Panc1 (cell line): ENCODE results near the gene ASCL3. TPM values are rescaled to one million over a fixed set of nuclear protein-coding genes. Genes with fewer than 3 reads are reported as not detected.

Source experiments
- ATAC-seq: fragments of 200-7000 bp; cut with Tn5 transposase; 2 replicates; pipeline ENCODE4 v1.9.1; 2020; ENCODE audit warnings: mild to moderate bottlenecking, moderate library complexity
- BruUV-seq: library from RNA; stranded (reverse); fragments of 400-500 nt; replicated peaks from 2 replicates; lab custom pipeline; 2021; lab: Mats Ljungman, UMichigan
- CTCF ChIA-PET: fragments of 300-600 bp; sonication (Branson Sonifier 250); formaldehyde crosslinking; loops from one replicate; lab custom pipeline; 2022; ENCODE audit warnings: antibody characterized with exemption; lab: Charles Lee
- POLR2A ChIA-PET: fragments of 300-600 bp; sonication (Branson Sonifier 250); formaldehyde crosslinking; loops from one replicate; lab custom pipeline; 2022; ENCODE audit warnings: antibody characterized with exemption; lab: Charles Lee
- DNase-seq: peaks from one replicate; pipeline ENCODE4 v3.0.0-alpha.2; 2010; ENCODE audit warnings: low read depth, low spot score
- H3K27ac ChIP-seq: 2 replicates; pipeline ENCODE4 v1.5.1; 2011; ENCODE audit warnings: mild to moderate bottlenecking, low read length, inconsistent platforms
- H3K27me3 ChIP-seq: fragments of 200-500 bp; sonication (Bioruptor generic); 2 replicates; pipeline ENCODE4 v1.6.0; 2014; ENCODE audit warnings: low read length, inconsistent platforms; ENCODE audit not compliant: control insufficient read depth, insufficient read depth
- H3K36me3 ChIP-seq: fragments of 200-500 bp; sonication (Bioruptor generic); 2 replicates; pipeline ENCODE4 v1.5.1; 2014; ENCODE audit warnings: inconsistent platforms, mild to moderate bottlenecking, low read length, moderate library complexity; ENCODE audit not compliant: control insufficient read depth, insufficient read depth
- H3K4me1 ChIP-seq: 2 replicates; pipeline ENCODE4 v1.5.1; 2011; ENCODE audit warnings: inconsistent platforms, mild to moderate bottlenecking, low read length, moderate library complexity; ENCODE audit not compliant: control insufficient read depth, insufficient read depth
- H3K4me3 ChIP-seq, 2 experiments: 2 replicates each; pipeline ENCODE4 v1.5.1; 2011 to 2012; ENCODE audit warnings: low read depth in 2 of 2, low read length in 2 of 2, mild to moderate bottlenecking in 2 of 2, inconsistent platforms in 1 of 2, moderate library complexity in 1 of 2
- H3K9me3 ChIP-seq: fragments of 200-500 bp; sonication (Bioruptor generic); 2 replicates; pipeline ENCODE4 v1.5.1; 2014; ENCODE audit warnings: low read depth, mild to moderate bottlenecking, inconsistent platforms, low read length, moderate library complexity; ENCODE audit not compliant: control insufficient read depth, insufficient read depth
- POLR2AphosphoS5 ChIP-seq: IDR thresholded peaks from 2 replicates; pipeline ENCODE4 v1.6.1; 2012; ENCODE audit warnings: mild to moderate bottlenecking, low read depth, low read length, moderate library complexity
- SIN3A ChIP-seq: IDR thresholded peaks from 2 replicates; pipeline ENCODE4 v1.6.1; 2012; ENCODE audit warnings: low read depth, mild to moderate bottlenecking, low read length, moderate library complexity, borderline replicate concordance; ENCODE audit not compliant: insufficient read depth
- TCF7L2 ChIP-seq: IDR thresholded peaks from 2 replicates; pipeline ENCODE4 v1.6.1; 2011; ENCODE audit warnings: mild to moderate bottlenecking, low read depth, low read length, inconsistent platforms
- in situ Hi-C: cut with HindIII; loops from 2 replicates; pipeline ENCODE4 v1.10.0; 2016; ENCODE audit warnings: low sequenced_read_pairs, low pct_unique_long_range_greater_than_20kb
- intact Hi-C: fragments of 100-400 bp; cut with micrococcal nuclease; formaldehyde crosslinking; loops from one replicate; pipeline ENCODE4 v1.10.0; 2022; ENCODE audit not compliant: unreplicated experiment
- total RNA-seq: library from RNA; stranded (reverse); gene quantifications from one replicate; pipeline ENCODE4 v1.2.1, GENCODE V29; 2021; ENCODE audit not compliant: unreplicated experiment
- TF ChIP-seq, protein P1 (sequence below), 2 experiments: IDR thresholded peaks; 2 replicates each; pipeline ENCODE4 v1.6.1; 2011 to 2012; ENCODE audit warnings: low read depth in 2 of 2, control low read depth in 1 of 2, low read length in 1 of 2, mild to moderate bottlenecking in 1 of 2, moderate library complexity in 1 of 2; ENCODE audit not compliant: insufficient read depth in 1 of 2
- TF ChIP-seq, protein P2 (sequence below): fragments of 450-650 bp; IDR thresholded peaks from 2 replicates; pipeline ENCODE4 v1.5.1; 2017; ENCODE audit warnings: mild to moderate bottlenecking

The ASCL3 gene
- total RNA-seq, 1 experiment from 2014 or later, result not detected

DNA sequence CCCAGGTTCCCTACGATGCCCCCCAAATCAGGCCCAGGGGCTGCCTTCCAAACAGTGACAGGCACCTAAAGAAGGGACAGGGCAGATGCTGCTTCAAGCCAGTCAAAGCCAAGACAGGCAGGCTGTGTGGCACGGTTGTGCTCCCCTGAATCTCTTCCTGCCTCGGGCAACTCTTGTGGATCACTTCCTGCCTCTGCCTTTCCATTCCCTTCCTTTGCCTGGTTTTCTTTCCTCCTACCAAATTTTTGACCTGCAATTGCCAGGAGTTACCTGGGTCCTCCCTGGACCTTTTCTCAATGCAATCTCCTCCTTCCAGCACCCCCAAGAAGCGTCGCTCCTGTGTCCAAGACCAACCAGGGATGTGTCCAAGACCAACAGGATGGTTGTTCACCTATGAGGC, 15.6 kb downstream of the ASCL3 start:
- TF ChIP-seq TCF7L2, result no peak
- TF ChIP-seq, protein P1, sequence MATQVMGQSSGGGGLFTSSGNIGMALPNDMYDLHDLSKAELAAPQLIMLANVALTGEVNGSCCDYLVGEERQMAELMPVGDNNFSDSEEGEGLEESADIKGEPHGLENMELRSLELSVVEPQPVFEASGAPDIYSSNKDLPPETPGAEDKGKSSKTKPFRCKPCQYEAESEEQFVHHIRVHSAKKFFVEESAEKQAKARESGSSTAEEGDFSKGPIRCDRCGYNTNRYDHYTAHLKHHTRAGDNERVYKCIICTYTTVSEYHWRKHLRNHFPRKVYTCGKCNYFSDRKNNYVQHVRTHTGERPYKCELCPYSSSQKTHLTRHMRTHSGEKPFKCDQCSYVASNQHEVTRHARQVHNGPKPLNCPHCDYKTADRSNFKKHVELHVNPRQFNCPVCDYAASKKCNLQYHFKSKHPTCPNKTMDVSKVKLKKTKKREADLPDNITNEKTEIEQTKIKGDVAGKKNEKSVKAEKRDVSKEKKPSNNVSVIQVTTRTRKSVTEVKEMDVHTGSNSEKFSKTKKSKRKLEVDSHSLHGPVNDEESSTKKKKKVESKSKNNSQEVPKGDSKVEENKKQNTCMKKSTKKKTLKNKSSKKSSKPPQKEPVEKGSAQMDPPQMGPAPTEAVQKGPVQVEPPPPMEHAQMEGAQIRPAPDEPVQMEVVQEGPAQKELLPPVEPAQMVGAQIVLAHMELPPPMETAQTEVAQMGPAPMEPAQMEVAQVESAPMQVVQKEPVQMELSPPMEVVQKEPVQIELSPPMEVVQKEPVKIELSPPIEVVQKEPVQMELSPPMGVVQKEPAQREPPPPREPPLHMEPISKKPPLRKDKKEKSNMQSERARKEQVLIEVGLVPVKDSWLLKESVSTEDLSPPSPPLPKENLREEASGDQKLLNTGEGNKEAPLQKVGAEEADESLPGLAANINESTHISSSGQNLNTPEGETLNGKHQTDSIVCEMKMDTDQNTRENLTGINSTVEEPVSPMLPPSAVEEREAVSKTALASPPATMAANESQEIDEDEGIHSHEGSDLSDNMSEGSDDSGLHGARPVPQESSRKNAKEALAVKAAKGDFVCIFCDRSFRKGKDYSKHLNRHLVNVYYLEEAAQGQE (IDR thresholded peaks at IDR 0.05; ENCODE audit: insufficient read depth in 1 of 2, low read depth in 2 of 2, low read length in 1 of 2), result no peak
- no peak for TF ChIP-seq POLR2AphosphoS5
- no peak for TF ChIP-seq SIN3A
- TF ChIP-seq, protein P2, sequence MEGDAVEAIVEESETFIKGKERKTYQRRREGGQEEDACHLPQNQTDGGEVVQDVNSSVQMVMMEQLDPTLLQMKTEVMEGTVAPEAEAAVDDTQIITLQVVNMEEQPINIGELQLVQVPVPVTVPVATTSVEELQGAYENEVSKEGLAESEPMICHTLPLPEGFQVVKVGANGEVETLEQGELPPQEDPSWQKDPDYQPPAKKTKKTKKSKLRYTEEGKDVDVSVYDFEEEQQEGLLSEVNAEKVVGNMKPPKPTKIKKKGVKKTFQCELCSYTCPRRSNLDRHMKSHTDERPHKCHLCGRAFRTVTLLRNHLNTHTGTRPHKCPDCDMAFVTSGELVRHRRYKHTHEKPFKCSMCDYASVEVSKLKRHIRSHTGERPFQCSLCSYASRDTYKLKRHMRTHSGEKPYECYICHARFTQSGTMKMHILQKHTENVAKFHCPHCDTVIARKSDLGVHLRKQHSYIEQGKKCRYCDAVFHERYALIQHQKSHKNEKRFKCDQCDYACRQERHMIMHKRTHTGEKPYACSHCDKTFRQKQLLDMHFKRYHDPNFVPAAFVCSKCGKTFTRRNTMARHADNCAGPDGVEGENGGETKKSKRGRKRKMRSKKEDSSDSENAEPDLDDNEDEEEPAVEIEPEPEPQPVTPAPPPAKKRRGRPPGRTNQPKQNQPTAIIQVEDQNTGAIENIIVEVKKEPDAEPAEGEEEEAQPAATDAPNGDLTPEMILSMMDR, result no peak
- DNase-seq (no peak), ATAC-seq (peak; percentile 27; the same call in 1 of the 2 replicates)
- ChIA-PET POLR2A (no interaction called here), CTCF (no interaction called here)
- BruUV-seq, result no TSS peak
- no peaks in the 10 kb centered on the region for H3K36me3 ChIP-seq
- H3K4me3 ChIP-seq, result no peak overlapping the region
- H3K9me3 ChIP-seq, result no peaks in the 10 kb centered on the region
- no peaks in the 10 kb centered on the region for H3K27me3 ChIP-seq
- in situ Hi-C loops, result no loop called here
- H3K4me1 ChIP-seq, result no peaks in the 10 kb centered on the region
- H3K27ac ChIP-seq, result no peak overlapping the region
- intact Hi-C loops, result no loop called here

GRCh38 chr11:8926236-8926635, 16.6 kb downstream of the ASCL3 start:
- no peaks in the 10 kb centered on the region for H3K36me3 ChIP-seq
- TF ChIP-seq, protein P2, result no peak
- TF ChIP-seq SIN3A, result no peak
- TF ChIP-seq, protein P1 (IDR thresholded peaks at IDR 0.05; ENCODE audit: insufficient read depth in 1 of 2, low read depth in 2 of 2, low read length in 1 of 2), result no peak
- TF ChIP-seq TCF7L2, result no peak
- no peak for TF ChIP-seq POLR2AphosphoS5
- no peak for DNase-seq
- POLR2A ChIA-PET, result no interaction called here
- H3K27me3 ChIP-seq, result no peaks in the 10 kb centered on the region
- CTCF ChIA-PET, result no interaction called here
- no TSS peak for BruUV-seq
- ATAC-seq, result no peak
- H3K4me1 ChIP-seq, result no peaks in the 10 kb centered on the region
- H3K9me3 ChIP-seq, result no peaks in the 10 kb centered on the region
- intact Hi-C loops (no loop called here), in situ Hi-C loops (no loop called here)
- no peak overlapping the region for H3K27ac ChIP-seq
- no peak overlapping the region for H3K4me3 ChIP-seq
